A549 (cell line): Measurements from ENCODE around the gene TOB2. TPM values are rescaled to one million over a fixed set of nuclear protein-coding genes. Genes with fewer than 3 reads are reported as not detected.

Source experiments
- ATAC-seq, 2 experiments: fragments of 200-7000 bp in 1 of 2; fragments of >200 bp in 1 of 2; cut with Nextera tagmentation in 1 of 2; cut with Tn5 transposase in 1 of 2; 3 replicates each; pipeline versions ENCODE4 v1.8.0 to v1.9.1; 2018 to 2020; ENCODE audit warnings: mild to moderate bottlenecking in 1 of 2, moderate library complexity in 1 of 2
- CTCF ChIA-PET: fragments of 300-600 bp; sonication (Branson Sonifier 250); formaldehyde crosslinking; extraction: SDS; loops from one replicate; lab custom pipeline; 2021; ENCODE audit warnings: antibody characterized with exemption, inconsistent platforms; lab: Yijun Ruan, JAX
- POLR2A ChIA-PET: fragments of 350-600 bp; formaldehyde crosslinking; extraction: SDS; loops from one replicate; lab custom pipeline; 2021; ENCODE audit warnings: antibody characterized with exemption, inconsistent platforms; lab: Yijun Ruan, JAX
- DNase-seq, 2 experiments: peaks; one replicate each; pipeline versions ENCODE4 v3.0.0 to v3.0.0-alpha.2; 2011 to 2016; ENCODE audit warnings: low read depth in 1 of 2, low spot score in 1 of 2
- FAIRE-seq: peaks from 2 replicates; lab custom pipeline; 2011; peaks lifted over from hg19 to GRCh38; lab: Jason Lieb, UNC
- H3K27ac ChIP-seq, 2 experiments: fragments of >200 bp; sonication (Bioruptor Twin); formaldehyde crosslinking; 3 replicates each; pipeline ENCODE4 v1.5.1; 2016 to 2017
- H3K4me1 ChIP-seq: fragments of >200 bp; sonication (Bioruptor Twin); formaldehyde crosslinking; 3 replicates; pipeline ENCODE4 v1.6.1; 2016
- H3K4me2 ChIP-seq: fragments of >200 bp; sonication (Bioruptor Twin); formaldehyde crosslinking; 3 replicates; pipeline ENCODE4 v1.6.1; 2016
- H3K4me3 ChIP-seq: fragments of >200 bp; sonication (Bioruptor Twin); formaldehyde crosslinking; 3 replicates; pipeline ENCODE4 v1.5.1; 2016
- H3K9me3 ChIP-seq: fragments of >200 bp; sonication (Bioruptor Twin); formaldehyde crosslinking; 3 replicates; pipeline ENCODE4 v1.6.1; 2016
- EHF ChIP-seq: fragments of 250-450 bp; sonication (Bioruptor Pico); IDR thresholded peaks from 2 replicates; pipeline ENCODE4 v1.5.0; 2020; ENCODE audit warnings: mild to moderate bottlenecking
- EP300 ChIP-seq, 2 experiments: fragments of >200 bp; sonication (Bioruptor Twin); formaldehyde crosslinking; IDR thresholded peaks; 2 replicates in 1 of 2; 3 replicates in 1 of 2; pipeline ENCODE4 v1.6.1; 2016 to 2017
- FOSL2 ChIP-seq, 2 experiments: fragments of 450-650 bp in 1 of 2; fragments of >200 bp in 1 of 2; sonication (Bioruptor Twin) in 1 of 2; formaldehyde crosslinking; IDR thresholded peaks; 2 replicates each; pipeline versions ENCODE4 v1.5.0 to v1.6.1; 2016 to 2020; ENCODE audit warnings: mild to moderate bottlenecking in 1 of 2, moderate library complexity in 1 of 2
- HEYL ChIP-seq: fragments of 250-450 bp; sonication (Bioruptor Pico); IDR thresholded peaks from 2 replicates; pipeline ENCODE4 v1.8.0; 2021; ENCODE audit warnings: mild to moderate bottlenecking, moderate library complexity
- HOXA7 ChIP-seq: fragments of 250-450 bp; sonication (Bioruptor Pico); IDR thresholded peaks from 2 replicates; pipeline ENCODE4 v1.5.0; 2020; ENCODE audit warnings: mild to moderate bottlenecking, moderate library complexity
- HOXB5 ChIP-seq: fragments of 250-450 bp; sonication (Bioruptor Pico); IDR thresholded peaks from 2 replicates; pipeline ENCODE4 v1.5.0; 2020; ENCODE audit warnings: mild to moderate bottlenecking, moderate library complexity
- MAFK ChIP-seq: fragments of 450-650 bp; IDR thresholded peaks from 2 replicates; pipeline ENCODE4 v1.6.1; 2014; ENCODE audit not compliant: partially characterized antibody
- MAZ ChIP-seq: fragments of 150-350 bp; IDR thresholded peaks from 2 replicates; pipeline ENCODE4 v1.6.1; 2014; ENCODE audit warnings: antibody characterized with exemption, low read depth, low read length, borderline replicate concordance
- NR3C1 ChIP-seq: fragments of >200 bp; sonication (Bioruptor Twin); formaldehyde crosslinking; IDR thresholded peaks from 3 replicates; pipeline ENCODE4 v1.6.1; 2017
- RAD21 ChIP-seq, 2 experiments: fragments of >200 bp in 1 of 2; sonication (Bioruptor Twin) in 1 of 2; formaldehyde crosslinking in 1 of 2; IDR thresholded peaks in 1 of 2; conservative IDR thresholded peaks in 1 of 2; 2 replicates in 1 of 2; 3 replicates in 1 of 2; pipeline ENCODE4 v1.6.1; 2012 to 2018; ENCODE audit warnings: inconsistent platforms in 1 of 2
- RCOR1 ChIP-seq: fragments of 150-350 bp; IDR thresholded peaks from 2 replicates; pipeline ENCODE4 v1.6.1; 2014; ENCODE audit warnings: antibody characterized with exemption, low read length, low read depth
- REST ChIP-seq: fragments of 200-600 bp; sonication (generic); IDR thresholded peaks from 2 replicates; pipeline ENCODE4 v1.6.1; 2016; ENCODE audit warnings: antibody characterized with exemption, mild to moderate bottlenecking, moderate library complexity
- RNF2 ChIP-seq: fragments of 200-600 bp; sonication (generic); IDR thresholded peaks from 2 replicates; pipeline ENCODE4 v1.6.1; 2016; ENCODE audit warnings: low read depth, mild to moderate bottlenecking, antibody characterized with exemption, moderate library complexity, borderline replicate concordance
- TFCP2L1 ChIP-seq: fragments of 250-450 bp; sonication (Bioruptor Pico); IDR thresholded peaks from 2 replicates; pipeline ENCODE4 v1.5.0; 2021; ENCODE audit warnings: mild to moderate bottlenecking
- USF2 ChIP-seq: fragments of 450-650 bp; IDR thresholded peaks from 2 replicates; pipeline ENCODE4 v1.6.1; 2014; ENCODE audit warnings: antibody characterized with exemption
- ZC3H11A ChIP-seq: fragments of 450-650 bp; IDR thresholded peaks from 2 replicates; pipeline ENCODE4 v1.6.1; 2014; ENCODE audit warnings: antibody characterized with exemption, mild to moderate bottlenecking
- ZSCAN20 ChIP-seq: fragments of 250-450 bp; sonication (Bioruptor Pico); IDR thresholded peaks from 2 replicates; pipeline ENCODE4 v1.8.0; 2022; ENCODE audit warnings: mild to moderate bottlenecking, moderate library complexity
- WGBS: methylation state at CpG from one replicate; pipeline ENCODE4 v1.1.6; 2017; ENCODE audit errors: missing lambda C conversion rate; 5-methylcytosine and 5-hydroxymethylcytosine counted together
- polyA plus RNA-seq, 4 experiments: library from polyadenylated mRNA; depleted of rRNA in 3 of 4; stranded (reverse); fragments of >200 nt; fragmentation: RNase III in 1 of 4; extraction: RNeasy Plus Mini Kit Qiagen cat#74134 plus additional on column Dnase treatment in 1 of 4; gene quantifications; 2 replicates in 3 of 4; 3 replicates in 1 of 4; pipeline ENCODE4 v1.2.3, GENCODE V29; 2011 to 2017
- TF ChIP-seq, protein P1 (sequence below): fragments of 250-450 bp; sonication (Bioruptor Pico); IDR thresholded peaks from 2 replicates; pipeline ENCODE4 v1.5.0; 2021; ENCODE audit warnings: mild to moderate bottlenecking, moderate library complexity, borderline replicate concordance

The TOB2 gene
- polyA plus RNA-seq, 2 of the 4 experiments (the other 2 are of a cell fraction): 11.4 to 14.7 TPM

- TF ChIP-seq RNF2: no peak
- no peak for TF ChIP-seq REST
- TF ChIP-seq, all 56 proteins: peak for 0
These were observed 52.6 kb downstream of the TOB2 start (continued) for GRCh38 chr22:41394012-41394356.

GRCh38 chr22:41387341-41387740, 59.3 kb downstream of the TOB2 start:
- Histone ChIP-seq H3K4me1 (peaks cover 4% of the 10 kb centered on the region; the same call in 1 of the 3 replicates), H3K4me3 (no peak overlapping the region), H3K4me2 (no peak overlapping the region), H3K9me3 (no peaks in the 10 kb centered on the region), H3K27ac (no peak overlapping the region)
- DNase-seq (no peak), ATAC-seq (no peak), FAIRE-seq (no peak)
- ChIA-PET CTCF (interaction anchor here (0.6 to 0.9 kb wide), 2 partner anchors 16 to 151 kb away, joined by 3 to 4 read pairs; no protein-coding TSS in a partner anchor), POLR2A (no interaction called here)
- TF ChIP-seq EHF (no peak), NR3C1 (no peak)
- 93% methylated on average over 7 of the region's 7 CpGs for WGBS

- no peak for DNase-seq
- Histone ChIP-seq H3K4me3 (no peak overlapping the region), H3K4me2 (no peak overlapping the region), H3K27ac (no peak overlapping the region), H3K9me3 (no peaks in the 10 kb centered on the region), H3K4me1 (peaks cover 13% of the 10 kb centered on the region; the same call in 2 of the 3 replicates)
- no peak for FAIRE-seq
- ChIA-PET POLR2A (no interaction called here), CTCF (interaction anchor here (0.6 to 2.8 kb wide), 3 partner anchors 20 to 159 kb away, joined by 3 to 12 read pairs (median 5); no protein-coding TSS in a partner anchor)
- ATAC-seq: no peak
- TF ChIP-seq, protein P1, sequence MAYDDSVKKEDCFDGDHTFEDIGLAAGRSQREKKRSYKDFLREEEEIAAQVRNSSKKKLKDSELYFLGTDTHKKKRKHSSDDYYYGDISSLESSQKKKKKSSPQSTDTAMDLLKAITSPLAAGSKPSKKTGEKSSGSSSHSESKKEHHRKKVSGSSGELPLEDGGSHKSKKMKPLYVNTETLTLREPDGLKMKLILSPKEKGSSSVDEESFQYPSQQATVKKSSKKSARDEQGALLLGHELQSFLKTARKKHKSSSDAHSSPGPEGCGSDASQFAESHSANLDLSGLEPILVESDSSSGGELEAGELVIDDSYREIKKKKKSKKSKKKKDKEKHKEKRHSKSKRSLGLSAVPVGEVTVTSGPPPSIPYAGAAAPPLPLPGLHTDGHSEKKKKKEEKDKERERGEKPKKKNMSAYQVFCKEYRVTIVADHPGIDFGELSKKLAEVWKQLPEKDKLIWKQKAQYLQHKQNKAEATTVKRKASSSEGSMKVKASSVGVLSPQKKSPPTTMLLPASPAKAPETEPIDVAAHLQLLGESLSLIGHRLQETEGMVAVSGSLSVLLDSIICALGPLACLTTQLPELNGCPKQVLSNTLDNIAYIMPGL (CRISPR knock-in tag): no peak
- TF ChIP-seq ZC3H11A (no peak), USF2 (no peak), HOXA7 (no peak), FOSL2 (IDR thresholded peaks at IDR 0.05) (no peak), FOSL2 (CRISPR knock-in tag; IDR thresholded peaks at IDR 0.05) (no peak), MAFK (no peak), HEYL (CRISPR knock-in tag) (no peak), ZSCAN20 (CRISPR knock-in tag) (no peak), RAD21 (conservative IDR thresholded peaks at IDR 0.05 in 1 of 2, IDR thresholded peaks at IDR 0.05 in 1 of 2) (no peak), MAZ (no peak), HOXB5 (no peak), RCOR1 (no peak), TFCP2L1 (CRISPR knock-in tag) (no peak), EP300 (IDR thresholded peaks at IDR 0.05) (no peak)
These were observed 62.5 kb downstream of the TOB2 start for GRCh38 chr22:41384128-41384527.

Other genes starting within 250 kb of the TOB2 start
- gene L3MBTL2, start 241.5 kb downstream of the TOB2 start, polyA plus RNA-seq (2011; rRNA removed): 17.0 and 17.3 TPM in 2 replicates
- 14.5 to 15.9 TPM (median 15.5 TPM) in 3 replicates for gene L3MBTL2, start 241.5 kb downstream of the TOB2 start, polyA plus RNA-seq (2017; fragmentation: RNase III; extraction: RNeasy Plus Mini Kit Qiagen cat#74134 plus additional on column Dnase treatment)
- not detected in 2 replicates for gene CHADL, start 205.9 kb downstream of the TOB2 start, polyA plus RNA-seq (2011; rRNA removed)
- gene CHADL, start 205.9 kb downstream of the TOB2 start, polyA plus RNA-seq (2017; fragmentation: RNase III; extraction: RNeasy Plus Mini Kit Qiagen cat#74134 plus additional on column Dnase treatment): not detected in 3 replicates
- 43.0 and 44.9 TPM in 2 replicates for gene RANGAP1, start 160.6 kb downstream of the TOB2 start, polyA plus RNA-seq (2011; rRNA removed)
- gene RANGAP1, start 160.6 kb downstream of the TOB2 start, polyA plus RNA-seq (2017; fragmentation: RNase III; extraction: RNeasy Plus Mini Kit Qiagen cat#74134 plus additional on column Dnase treatment): 66.5 to 81.3 TPM (median 75.1 TPM) in 3 replicates
- 12.4 and 13.5 TPM in 2 replicates for gene ZC3H7B, start 145.3 kb downstream of the TOB2 start, polyA plus RNA-seq (2011; rRNA removed)
- 22.8 to 23.5 TPM (median 23.5 TPM) in 3 replicates for gene ZC3H7B, start 145.3 kb downstream of the TOB2 start, polyA plus RNA-seq (2017; fragmentation: RNase III; extraction: RNeasy Plus Mini Kit Qiagen cat#74134 plus additional on column Dnase treatment)
- 2.8 and 4.3 TPM in 2 replicates for gene TEF, start 64.9 kb downstream of the TOB2 start, polyA plus RNA-seq (2011; rRNA removed)
- 1.1 to 1.7 TPM (median 1.4 TPM) in 3 replicates for gene TEF, start 64.9 kb downstream of the TOB2 start, polyA plus RNA-seq (2017; fragmentation: RNase III; extraction: RNeasy Plus Mini Kit Qiagen cat#74134 plus additional on column Dnase treatment)
- gene PHF5A, start 21.9 kb upstream of the TOB2 start, polyA plus RNA-seq (2011; rRNA removed): 69.4 and 82.6 TPM in 2 replicates
- 78.4 to 86.6 TPM (median 80.1 TPM) in 3 replicates for gene PHF5A, start 21.9 kb upstream of the TOB2 start, polyA plus RNA-seq (2017; fragmentation: RNase III; extraction: RNeasy Plus Mini Kit Qiagen cat#74134 plus additional on column Dnase treatment)
- gene ACO2, start 22.3 kb upstream of the TOB2 start, polyA plus RNA-seq (2011; rRNA removed): 30.7 and 32.8 TPM in 2 replicates
- gene ACO2, start 22.3 kb upstream of the TOB2 start, polyA plus RNA-seq (2017; fragmentation: RNase III; extraction: RNeasy Plus Mini Kit Qiagen cat#74134 plus additional on column Dnase treatment): 43.7 to 45.7 TPM (median 43.7 TPM) in 3 replicates
- gene POLR3H, start 97.7 kb upstream of the TOB2 start, polyA plus RNA-seq (2011; rRNA removed): 24.5 and 26.0 TPM in 2 replicates
- 26.1 to 27.7 TPM (median 27.5 TPM) in 3 replicates for gene POLR3H, start 97.7 kb upstream of the TOB2 start, polyA plus RNA-seq (2017; fragmentation: RNase III; extraction: RNeasy Plus Mini Kit Qiagen cat#74134 plus additional on column Dnase treatment)
- 0.45 and 0.54 TPM in 2 replicates for gene CSDC2, start 114.2 kb upstream of the TOB2 start, polyA plus RNA-seq (2011; rRNA removed)
- gene CSDC2, start 114.2 kb upstream of the TOB2 start, polyA plus RNA-seq (2017; fragmentation: RNase III; extraction: RNeasy Plus Mini Kit Qiagen cat#74134 plus additional on column Dnase treatment): 1.7 to 2.8 TPM (median 2.6 TPM) in 3 replicates
- 26.2 and 28.7 TPM in 2 replicates for gene PMM1, start 143.0 kb upstream of the TOB2 start, polyA plus RNA-seq (2011; rRNA removed)
- 21.3 to 25.1 TPM (median 23.5 TPM) in 3 replicates for gene PMM1, start 143.0 kb upstream of the TOB2 start, polyA plus RNA-seq (2017; fragmentation: RNase III; extraction: RNeasy Plus Mini Kit Qiagen cat#74134 plus additional on column Dnase treatment)
- 19.4 and 22.7 TPM in 2 replicates for gene DESI1, start 174.2 kb upstream of the TOB2 start, polyA plus RNA-seq (2011; rRNA removed)
- 13.9 to 17.1 TPM (median 14.9 TPM) in 3 replicates for gene DESI1, start 174.2 kb upstream of the TOB2 start, polyA plus RNA-seq (2017; fragmentation: RNase III; extraction: RNeasy Plus Mini Kit Qiagen cat#74134 plus additional on column Dnase treatment)
- 139 and 189 TPM in 2 replicates for gene XRCC6, start 174.5 kb upstream of the TOB2 start, polyA plus RNA-seq (2011; rRNA removed)
- gene XRCC6, start 174.5 kb upstream of the TOB2 start, polyA plus RNA-seq (2017; fragmentation: RNase III; extraction: RNeasy Plus Mini Kit Qiagen cat#74134 plus additional on column Dnase treatment): 556 to 624 TPM (median 577 TPM) in 3 replicates
- 113 and 118 TPM in 2 replicates for gene SNU13, start 242.1 kb upstream of the TOB2 start, polyA plus RNA-seq (2011; rRNA removed)
- gene SNU13, start 242.1 kb upstream of the TOB2 start, polyA plus RNA-seq (2017; fragmentation: RNase III; extraction: RNeasy Plus Mini Kit Qiagen cat#74134 plus additional on column Dnase treatment): 92.2 to 102 TPM (median 94.7 TPM) in 3 replicates